Trophoblast cell (in vitro differentiated cells and primary cell): ENCODE measurements around the gene COL16A1.

Experiments
- DNase-seq, 2 donors: peaks; one replicate each; pipeline ENCODE4 v3.0.0-alpha.2; 2016
- H2AFZ ChIP-seq: 2 replicates; pipeline ENCODE4 v1.6.1; 2013; ENCODE audit warnings: low read length, moderate library complexity, mild to moderate bottlenecking; ENCODE audit not compliant: insufficient read depth, poor library complexity
- H2AK5ac ChIP-seq: 2 replicates; pipeline ENCODE4 v1.6.1; 2013; ENCODE audit warnings: mild to moderate bottlenecking, low read length
- H2BK120ac ChIP-seq: 2 replicates; pipeline ENCODE4 v1.6.1; 2013; ENCODE audit warnings: low read length, mild to moderate bottlenecking, moderate library complexity; ENCODE audit not compliant: insufficient read depth, poor library complexity
- H2BK12ac ChIP-seq: 2 replicates; pipeline ENCODE4 v1.6.1; 2013; ENCODE audit warnings: mild to moderate bottlenecking, low read length, moderate library complexity
- H2BK5ac ChIP-seq: 2 replicates; pipeline ENCODE4 v1.6.1; 2013; ENCODE audit warnings: low read length, low read depth, moderate library complexity, mild to moderate bottlenecking; ENCODE audit not compliant: poor library complexity
- H3K14ac ChIP-seq: 2 replicates; pipeline ENCODE4 v1.6.1; 2013; ENCODE audit warnings: mild to moderate bottlenecking, low read length
- H3K18ac ChIP-seq: 2 replicates; pipeline ENCODE4 v1.6.1; 2013; ENCODE audit warnings: mild to moderate bottlenecking, low read length
- H3K23ac ChIP-seq: 2 replicates; pipeline ENCODE4 v1.6.1; 2013; ENCODE audit warnings: low read length
- H3K27ac ChIP-seq: 2 replicates; pipeline ENCODE4 v1.5.1; 2013; ENCODE audit warnings: low read depth, mild to moderate bottlenecking, inconsistent platforms, low read length, moderate library complexity
- H3K27me3 ChIP-seq: 2 replicates; pipeline ENCODE4 v1.6.1; 2013; ENCODE audit warnings: inconsistent platforms, mild to moderate bottlenecking, low read length, moderate library complexity; ENCODE audit not compliant: insufficient read depth
- H3K36me3 ChIP-seq, 2 experiments: 1 replicate in 1 of 2; 2 replicates in 1 of 2; pipeline ENCODE4 v1.6.1; 2013; ENCODE audit warnings: low read length in 2 of 2, mild to moderate bottlenecking in 2 of 2, moderate library complexity in 1 of 2; ENCODE audit not compliant: insufficient read depth in 2 of 2, control insufficient read depth in 1 of 2
- H3K4ac ChIP-seq: 2 replicates; pipeline ENCODE4 v1.6.1; 2013; ENCODE audit warnings: low read depth, mild to moderate bottlenecking, low read length, moderate library complexity
- H3K4me1 ChIP-seq, 2 experiments: 1 replicate in 1 of 2; 2 replicates in 1 of 2; pipeline ENCODE4 v1.6.1; 2013; ENCODE audit warnings: low read length in 2 of 2, mild to moderate bottlenecking in 2 of 2, moderate library complexity in 1 of 2; ENCODE audit not compliant: insufficient read depth in 2 of 2, control insufficient read depth in 1 of 2
- H3K4me2 ChIP-seq: 2 replicates; pipeline ENCODE4 v1.6.1; 2013; ENCODE audit warnings: inconsistent platforms, mild to moderate bottlenecking, low read length, moderate library complexity
- H3K4me3 ChIP-seq: 2 replicates; pipeline ENCODE4 v1.5.1; 2013; ENCODE audit warnings: mild to moderate bottlenecking, low read depth, low read length, inconsistent platforms
- H3K79me1 ChIP-seq: one replicate; pipeline ENCODE4 v1.6.1; 2013; ENCODE audit warnings: low read length
- H3K79me2 ChIP-seq: 2 replicates; pipeline ENCODE4 v1.6.1; 2013; ENCODE audit warnings: low read length, mild to moderate bottlenecking; ENCODE audit not compliant: control insufficient read depth, insufficient read depth, poor library complexity
- H3K9ac ChIP-seq: 2 replicates; pipeline ENCODE4 v1.6.1; 2013; ENCODE audit warnings: mild to moderate bottlenecking, low read length
- H3K9me3 ChIP-seq: 2 replicates; pipeline ENCODE4 v1.6.1; 2013; ENCODE audit warnings: low read depth, mild to moderate bottlenecking, control low read depth, inconsistent platforms, low read length; ENCODE audit not compliant: insufficient read depth
- H4K12ac ChIP-seq: 2 replicates; pipeline ENCODE4 v1.6.1; 2013; ENCODE audit warnings: low read depth, mild to moderate bottlenecking, low read length, moderate library complexity
- H4K8ac ChIP-seq: 2 replicates; pipeline ENCODE4 v1.6.1; 2013; ENCODE audit warnings: low read depth, mild to moderate bottlenecking, low read length, moderate library complexity
- H4K91ac ChIP-seq: one replicate; pipeline ENCODE4 v1.6.1; 2013; ENCODE audit warnings: low read depth, mild to moderate bottlenecking, low read length, moderate library complexity
- WGBS: extraction: QIAGEN DNeasy Blood & Tissue Kit; methylation state at CpG from one replicate; pipeline ENCODE4 v1.1.7; 2013; ENCODE audit warnings: missing lambda C conversion rate; ENCODE audit not compliant: insufficient read length, insufficient coverage; ENCODE audit errors: extremely low coverage; 5-methylcytosine and 5-hydroxymethylcytosine counted together

The COL16A1 gene

DNA sequence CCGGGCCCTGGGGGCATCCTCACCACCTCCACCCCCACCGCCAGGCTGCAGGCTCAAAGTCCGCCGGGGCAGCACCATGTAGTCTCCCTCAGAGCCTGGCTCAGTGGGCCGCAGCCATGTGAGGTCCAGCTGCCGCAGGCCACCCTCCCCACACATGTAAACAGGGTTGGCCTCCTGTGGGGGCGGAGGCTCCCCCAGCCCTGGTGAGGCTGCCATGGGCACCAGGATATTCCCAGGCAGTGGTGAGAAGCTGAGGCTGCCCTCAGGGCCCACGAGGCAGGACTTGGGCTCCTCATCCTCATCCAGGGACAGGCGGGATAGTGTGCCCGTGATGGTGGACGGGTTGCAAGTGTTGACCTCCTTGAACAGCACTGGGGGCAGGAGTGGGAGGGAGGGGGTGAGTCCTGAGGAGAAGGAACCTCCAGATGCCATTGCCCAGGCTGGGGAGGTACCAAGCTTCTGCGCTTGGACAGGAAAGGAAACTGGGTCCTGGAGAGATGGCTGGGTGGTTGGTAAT, 27.3 kb upstream of the COL16A1 start:
- H2BK12ac ChIP-seq, result no peak overlapping the region
- no peak overlapping the region for H4K8ac ChIP-seq
- no peak overlapping the region for H3K18ac ChIP-seq
- H3K9me3 ChIP-seq, result peaks cover 1% of the 10 kb centered on the region
- no peak overlapping the region for H2BK5ac ChIP-seq
- DNase-seq, result no peak
- no peak overlapping the region for H3K27ac ChIP-seq
- no peaks in the 10 kb centered on the region for H3K4me1 ChIP-seq
- no peaks in the 10 kb centered on the region for H3K27me3 ChIP-seq
- no peak overlapping the region for H2AFZ ChIP-seq
- H2BK120ac ChIP-seq, result no peak overlapping the region
- no peak overlapping the region for H4K12ac ChIP-seq
- no peak overlapping the region for H3K4me3 ChIP-seq
- no peak overlapping the region for H3K14ac ChIP-seq
- no peak overlapping the region for H2AK5ac ChIP-seq
- H3K9ac ChIP-seq, result no peak overlapping the region
- no peak overlapping the region for H3K23ac ChIP-seq
- no peak overlapping the region for H4K91ac ChIP-seq
- no peaks in the 10 kb centered on the region for H3K36me3 ChIP-seq
- no peak overlapping the region for H3K4ac ChIP-seq
- no peaks in the 10 kb centered on the region for H3K79me1 ChIP-seq
- no peaks in the 10 kb centered on the region for H3K79me2 ChIP-seq
- WGBS, result no CpG with 5 or more reads among the region's 12 CpGs
- H3K4me2 ChIP-seq, result no peak overlapping the region

DNA sequence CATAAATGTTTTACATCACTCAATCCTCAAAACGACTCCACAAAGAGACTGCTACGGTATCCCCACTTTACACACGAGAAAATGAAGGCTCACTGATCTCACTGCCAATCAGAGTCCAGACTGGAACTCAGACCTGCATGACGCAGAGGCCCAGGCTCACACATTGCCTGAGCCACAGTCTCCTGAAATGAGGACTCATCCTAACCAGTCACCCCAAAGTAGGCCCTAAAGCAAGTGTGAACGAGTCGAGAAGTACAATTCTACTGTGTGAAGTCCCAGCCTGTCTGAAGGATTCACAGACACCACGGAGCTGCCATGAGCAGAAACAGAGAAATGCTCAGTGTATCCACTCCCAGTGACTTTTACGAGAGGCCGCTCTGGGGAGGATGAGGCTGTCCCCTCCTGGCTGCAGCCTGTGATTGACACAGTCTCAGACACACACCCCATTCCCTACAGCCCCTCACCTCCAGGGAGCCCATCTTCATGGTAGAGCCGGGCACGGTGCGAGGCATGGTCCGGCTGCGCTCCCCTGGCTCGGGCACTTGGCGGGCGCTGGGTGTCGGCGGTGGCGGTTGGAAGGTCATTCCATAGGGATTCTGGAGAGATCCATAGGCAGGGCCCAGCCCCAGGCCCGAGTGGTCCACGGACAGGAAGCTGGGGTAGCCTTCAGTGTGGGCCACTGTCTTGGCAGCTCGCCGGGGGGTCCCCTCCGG, 26.7 kb upstream of the COL16A1 start:
- Histone ChIP-seq H4K8ac (no peak overlapping the region), H4K12ac (no peak overlapping the region), H3K9ac (no peak overlapping the region), H3K9me3 (peaks cover 1% of the 10 kb centered on the region), H3K14ac (no peak overlapping the region), H3K4ac (no peak overlapping the region), H3K18ac (no peak overlapping the region), H2BK5ac (no peak overlapping the region), H3K36me3 (no peaks in the 10 kb centered on the region), H3K4me2 (no peak overlapping the region), H2BK120ac (no peak overlapping the region), H3K4me3 (no peak overlapping the region), H3K4me1 (no peaks in the 10 kb centered on the region), H4K91ac (no peak overlapping the region), H2BK12ac (no peak overlapping the region), H3K23ac (no peak overlapping the region), H2AK5ac (no peak overlapping the region), H3K27me3 (no peaks in the 10 kb centered on the region), H3K79me2 (no peaks in the 10 kb centered on the region), H3K79me1 (no peaks in the 10 kb centered on the region), H3K27ac (no peak overlapping the region), H2AFZ (no peak overlapping the region)
- DNase-seq, result no peak
- WGBS, result no CpG with 5 or more reads among the region's 25 CpGs

DNA sequence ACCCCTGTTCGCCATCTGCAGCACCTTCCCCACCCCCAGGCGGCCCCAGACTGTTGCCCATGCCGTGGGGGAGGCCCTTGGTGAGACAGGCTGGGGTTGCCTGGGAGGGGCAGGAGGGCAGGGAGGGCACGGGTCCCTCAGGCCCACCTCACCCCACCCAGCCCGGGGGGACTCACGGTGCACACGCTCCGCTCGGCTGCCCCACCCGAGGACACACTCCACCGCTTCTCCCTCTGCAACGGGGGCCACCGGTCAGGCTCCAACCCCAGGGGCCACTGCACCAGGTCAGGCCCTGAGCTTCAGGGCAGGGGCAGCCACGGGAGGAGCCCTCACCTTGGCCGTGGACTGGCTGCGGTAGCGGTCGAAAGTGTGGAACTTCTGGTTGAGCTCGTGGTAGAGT, 24.0 kb upstream of the COL16A1 start:
- Histone ChIP-seq H4K8ac (no peak overlapping the region), H2BK120ac (no peak overlapping the region), H2AK5ac (no peak overlapping the region), H3K18ac (no peak overlapping the region), H3K23ac (no peak overlapping the region), H2AFZ (no peak overlapping the region), H3K27me3 (no peaks in the 10 kb centered on the region), H3K9me3 (peaks cover 1% of the 10 kb centered on the region), H4K91ac (no peak overlapping the region), H3K79me1 (no peaks in the 10 kb centered on the region), H3K4me1 (no peaks in the 10 kb centered on the region), H3K4me2 (no peak overlapping the region), H2BK5ac (no peak overlapping the region), H2BK12ac (no peak overlapping the region), H3K79me2 (no peaks in the 10 kb centered on the region), H3K36me3 (no peaks in the 10 kb centered on the region), H3K9ac (no peak overlapping the region), H3K27ac (no peak overlapping the region), H3K4me3 (no peak overlapping the region), H4K12ac (no peak overlapping the region), H3K14ac (no peak overlapping the region), H3K4ac (no peak overlapping the region)
- no CpG with 5 or more reads among the region's 19 CpGs for WGBS
- DNase-seq, result no peak

DNA sequence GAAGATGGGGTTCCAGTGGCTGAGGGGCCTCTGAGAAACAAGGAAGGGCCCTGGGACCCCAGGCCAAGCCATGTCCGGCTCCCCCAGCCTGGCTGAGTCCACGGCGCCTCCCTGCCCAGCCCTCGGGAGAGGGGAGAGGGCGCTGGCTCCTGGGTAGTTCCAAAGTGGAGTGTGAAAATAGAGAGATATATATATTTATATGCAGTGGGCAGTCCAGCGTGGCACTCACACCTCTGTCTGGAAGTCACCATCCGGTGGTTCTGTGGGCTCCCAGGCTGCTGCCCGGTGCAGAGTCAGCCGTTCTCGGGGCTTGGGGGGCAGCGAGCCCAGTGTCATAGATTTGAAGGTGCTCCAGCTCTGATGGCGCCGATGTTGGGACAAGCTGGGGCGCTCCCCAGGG, 23.4 kb upstream of the COL16A1 start:
- H3K4me3 ChIP-seq, result no peak overlapping the region
- no peak overlapping the region for H2BK120ac ChIP-seq
- WGBS, result no CpG with 5 or more reads among the region's 14 CpGs
- H3K4ac ChIP-seq, result no peak overlapping the region
- no peak overlapping the region for H2BK12ac ChIP-seq
- DNase-seq, result no peak
- H3K14ac ChIP-seq, result no peak overlapping the region
- no peaks in the 10 kb centered on the region for H3K79me2 ChIP-seq
- H2AFZ ChIP-seq, result no peak overlapping the region
- no peaks in the 10 kb centered on the region for H3K36me3 ChIP-seq
- H4K8ac ChIP-seq, result no peak overlapping the region
- H4K12ac ChIP-seq, result no peak overlapping the region
- H4K91ac ChIP-seq, result no peak overlapping the region
- no peaks in the 10 kb centered on the region for H3K27me3 ChIP-seq
- no peak overlapping the region for H3K9ac ChIP-seq
- H3K23ac ChIP-seq, result no peak overlapping the region
- no peak overlapping the region for H2BK5ac ChIP-seq
- peaks cover 1% of the 10 kb centered on the region for H3K9me3 ChIP-seq
- H3K27ac ChIP-seq, result no peak overlapping the region
- H3K4me2 ChIP-seq, result no peak overlapping the region
- no peak overlapping the region for H3K18ac ChIP-seq
- no peaks in the 10 kb centered on the region for H3K4me1 ChIP-seq
- H2AK5ac ChIP-seq, result no peak overlapping the region
- no peaks in the 10 kb centered on the region for H3K79me1 ChIP-seq
